Transverse colon (tissue), 4 donors: Measurements from ENCODE around the gene MKI67. TPM values are rescaled to one million over a fixed set of nuclear protein-coding genes. Genes with fewer than 3 reads are reported as not detected.

Experiments used
- DNase-seq: peaks from one replicate; pipeline ENCODE4 v3.0.0-alpha.2; 2019
- H3K27ac ChIP-seq, 4 donors: fragments of 200-600 bp; sonication (generic); 2 replicates each; pipeline ENCODE4 v1.5.1; 2016 to 2018; ENCODE audit warnings: inconsistent platforms in 4 of 4
- H3K27me3 ChIP-seq: fragments of 200-600 bp; sonication (generic); 2 replicates; pipeline ENCODE4 v1.5.1; 2017; ENCODE audit warnings: inconsistent platforms
- H3K36me3 ChIP-seq, 4 donors: fragments of 200-600 bp; sonication (generic); 2 replicates each; pipeline ENCODE4 v1.5.1; 2017 to 2019; ENCODE audit warnings: inconsistent platforms in 4 of 4
- H3K4me1 ChIP-seq, 4 donors: fragments of 200-600 bp; sonication (generic); 2 replicates each; pipeline ENCODE4 v1.5.1; 2017 to 2020; ENCODE audit warnings: inconsistent platforms in 4 of 4
- H3K4me3 ChIP-seq, 4 donors: fragments of 200-600 bp; sonication (generic); 1 replicate in 1 of 4; 2 replicates in 3 of 4; pipeline versions ENCODE4 v1.5.1 to v1.6.1; 2017 to 2019; ENCODE audit warnings: inconsistent platforms in 4 of 4
- H3K9me3 ChIP-seq, 2 donors: fragments of 200-600 bp; sonication (generic); 2 replicates each; pipeline ENCODE4 v1.5.1; 2017 to 2019; ENCODE audit warnings: inconsistent platforms in 2 of 2
- EP300 ChIP-seq: sonication (generic); formaldehyde crosslinking; IDR thresholded peaks from one replicate; pipeline ENCODE4 v1.6.1; 2017; ENCODE audit warnings: antibody characterized with exemption, low read depth
- POLR2A ChIP-seq: fragments of 450-650 bp; IDR thresholded peaks from one replicate; pipeline ENCODE4 v1.6.1; 2016; ENCODE audit warnings: antibody characterized with exemption, mild to moderate bottlenecking, moderate library complexity
- POLR2AphosphoS5 ChIP-seq, 3 donors: sonication (generic); formaldehyde crosslinking; IDR thresholded peaks; one replicate each; pipeline ENCODE4 v1.6.1; 2016; ENCODE audit warnings: antibody characterized with exemption in 3 of 3
- WGBS, 2 donors: methylation state at CpG; one replicate each; pipeline ENCODE4 v1.1.5; 2018; ENCODE audit warnings: low coverage in 1 of 2; 5-methylcytosine and 5-hydroxymethylcytosine counted together
- in situ Hi-C, 4 donors: fragments of 200-750 bp; cut with MboI; loops; one replicate each; pipeline versions ENCODE4 v1.15.0 to v1.15.1; 2017; ENCODE audit warnings: low sequenced_read_pairs in 3 of 4, low pct_ligation_motif_present in 1 of 4, low pct_unique_long_range_greater_than_20kb in 1 of 4
- intact Hi-C: fragments of 100-400 bp; cut with DNase I; formaldehyde crosslinking; loops from one replicate; pipeline ENCODE4 v1.15.1; 2023; ENCODE audit warnings: low total_unique reads
- total RNA-seq, 4 donors: library from RNA; depleted of rRNA; stranded (reverse); fragments of >200 nt; gene quantifications; one replicate each; pipeline ENCODE4 v1.1.0, GENCODE V29; 2016
- TF ChIP-seq, protein P1 (sequence below), 5 experiments: fragments of 200-600 bp in 3 of 5; fragments of 450-650 bp in 2 of 5; sonication (generic) in 3 of 5; IDR thresholded peaks; 1 replicate in 2 of 5; 2 replicates in 3 of 5; pipeline ENCODE4 v1.5.1; 2016 to 2017; ENCODE audit warnings: antibody characterized with exemption in 5 of 5, inconsistent platforms in 3 of 5, mild to moderate bottlenecking in 2 of 5, moderate library complexity in 1 of 5

MKI67 gene
- total RNA-seq, 4 donors from 2014 or later, result 4.5 to 40.8 (median 8.4) TPM

DNA sequence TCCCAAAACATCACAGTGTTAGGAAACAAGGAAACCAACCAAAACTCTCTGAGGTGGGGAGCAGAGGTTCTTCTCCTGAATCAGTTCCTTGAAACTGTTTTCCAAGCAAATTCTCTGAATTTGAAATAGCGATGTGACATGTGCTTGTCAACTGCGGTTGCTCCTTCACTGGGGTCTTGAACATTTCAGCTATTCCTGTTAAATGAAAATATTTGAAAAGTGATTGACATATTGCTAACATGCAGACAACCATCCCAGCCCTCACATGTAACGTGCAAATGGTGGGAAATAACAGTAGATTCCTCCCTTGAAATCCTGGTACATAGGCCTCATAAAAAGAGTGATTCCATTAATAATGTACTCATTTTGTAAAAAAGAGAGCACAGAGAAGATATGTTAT is 15.9 kb downstream of the MKI67 start:
- Histone ChIP-seq H3K9me3 (no peaks in the 10 kb centered on the region), H3K4me1 (peaks cover 0 to 6% (median 2%) of the 10 kb centered on the region in 4 donors), H3K36me3 (no peaks in the 10 kb centered on the region), H3K27me3 (no peaks in the 10 kb centered on the region), H3K4me3 (no peak overlapping the region), H3K27ac (no peak overlapping the region)
- TF ChIP-seq EP300 (no peak), POLR2AphosphoS5 (IDR thresholded peaks at IDR 0.05) (no peak), POLR2A (no peak)
- TF ChIP-seq, protein P1, sequence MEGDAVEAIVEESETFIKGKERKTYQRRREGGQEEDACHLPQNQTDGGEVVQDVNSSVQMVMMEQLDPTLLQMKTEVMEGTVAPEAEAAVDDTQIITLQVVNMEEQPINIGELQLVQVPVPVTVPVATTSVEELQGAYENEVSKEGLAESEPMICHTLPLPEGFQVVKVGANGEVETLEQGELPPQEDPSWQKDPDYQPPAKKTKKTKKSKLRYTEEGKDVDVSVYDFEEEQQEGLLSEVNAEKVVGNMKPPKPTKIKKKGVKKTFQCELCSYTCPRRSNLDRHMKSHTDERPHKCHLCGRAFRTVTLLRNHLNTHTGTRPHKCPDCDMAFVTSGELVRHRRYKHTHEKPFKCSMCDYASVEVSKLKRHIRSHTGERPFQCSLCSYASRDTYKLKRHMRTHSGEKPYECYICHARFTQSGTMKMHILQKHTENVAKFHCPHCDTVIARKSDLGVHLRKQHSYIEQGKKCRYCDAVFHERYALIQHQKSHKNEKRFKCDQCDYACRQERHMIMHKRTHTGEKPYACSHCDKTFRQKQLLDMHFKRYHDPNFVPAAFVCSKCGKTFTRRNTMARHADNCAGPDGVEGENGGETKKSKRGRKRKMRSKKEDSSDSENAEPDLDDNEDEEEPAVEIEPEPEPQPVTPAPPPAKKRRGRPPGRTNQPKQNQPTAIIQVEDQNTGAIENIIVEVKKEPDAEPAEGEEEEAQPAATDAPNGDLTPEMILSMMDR (IDR thresholded peaks at IDR 0.05), result no peak
- in situ Hi-C loops, result no loop called here
- DNase-seq, result no peak
- WGBS, 2 donors, result 98 to 100% methylated on average over 3 of the region's 3 CpGs
- intact Hi-C loops, result no loop called here

- H3K4me3 ChIP-seq, result no peak overlapping the region
- intact Hi-C loops, result no loop called here
- 87 to 96% methylated on average over 4 of the region's 4 CpGs for WGBS, 2 donors
- no peaks in the 10 kb centered on the region for H3K27me3 ChIP-seq
- DNase-seq, result no peak
- no peaks in the 10 kb centered on the region for H3K9me3 ChIP-seq
- no peak overlapping the region for H3K27ac ChIP-seq
- no peaks in the 10 kb centered on the region for H3K36me3 ChIP-seq
- TF ChIP-seq POLR2A (no peak), EP300 (no peak), POLR2AphosphoS5 (IDR thresholded peaks at IDR 0.05) (no peak)
- TF ChIP-seq, protein P1 (IDR thresholded peaks at IDR 0.05), result no peak
- in situ Hi-C loops, result no loop called here
- peaks cover 0 to 6% (median 2%) of the 10 kb centered on the region in 4 donors for H3K4me1 ChIP-seq
Observed at GRCh38 chr10:128109707-128110106, 16.5 kb downstream of the MKI67 start.

DNA sequence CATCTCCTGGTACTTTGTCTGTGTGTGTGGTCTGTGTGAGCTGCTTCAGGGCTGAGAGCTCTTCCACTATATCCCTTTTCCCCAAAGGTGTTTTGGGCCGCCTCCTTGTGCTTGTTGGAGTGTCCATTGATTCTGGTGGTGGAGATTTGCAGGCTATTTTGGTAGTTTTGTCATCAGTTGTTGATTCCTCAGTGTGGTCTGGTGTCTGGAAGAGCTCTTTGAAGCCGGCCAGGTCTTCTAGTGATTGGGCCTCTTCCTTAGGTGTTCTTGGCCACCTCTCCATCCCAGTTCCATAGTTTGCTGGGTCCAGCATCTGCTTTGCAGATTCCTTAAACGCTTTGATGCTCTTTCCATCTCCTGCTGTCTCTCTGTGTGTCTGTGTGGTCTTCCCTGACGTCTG is 20.8 kb downstream of the MKI67 start:
- Histone ChIP-seq H3K27ac (no peak overlapping the region), H3K4me3 (no peak overlapping the region), H3K4me1 (no peaks in the 10 kb centered on the region), H3K36me3 (no peaks in the 10 kb centered on the region), H3K27me3 (no peaks in the 10 kb centered on the region), H3K9me3 (no peaks in the 10 kb centered on the region)
- DNase-seq, result no peak
- in situ Hi-C loops, result no loop called here
- intact Hi-C loops, result no loop called here
- WGBS, 2 donors, result 96 to 100% methylated on average over 1 to 4 of the region's 4 CpGs
- no peak for TF ChIP-seq POLR2A
- TF ChIP-seq POLR2AphosphoS5 (IDR thresholded peaks at IDR 0.05), result no peak
- TF ChIP-seq, protein P1 (IDR thresholded peaks at IDR 0.05), result no peak
- no peak for TF ChIP-seq EP300

DNA sequence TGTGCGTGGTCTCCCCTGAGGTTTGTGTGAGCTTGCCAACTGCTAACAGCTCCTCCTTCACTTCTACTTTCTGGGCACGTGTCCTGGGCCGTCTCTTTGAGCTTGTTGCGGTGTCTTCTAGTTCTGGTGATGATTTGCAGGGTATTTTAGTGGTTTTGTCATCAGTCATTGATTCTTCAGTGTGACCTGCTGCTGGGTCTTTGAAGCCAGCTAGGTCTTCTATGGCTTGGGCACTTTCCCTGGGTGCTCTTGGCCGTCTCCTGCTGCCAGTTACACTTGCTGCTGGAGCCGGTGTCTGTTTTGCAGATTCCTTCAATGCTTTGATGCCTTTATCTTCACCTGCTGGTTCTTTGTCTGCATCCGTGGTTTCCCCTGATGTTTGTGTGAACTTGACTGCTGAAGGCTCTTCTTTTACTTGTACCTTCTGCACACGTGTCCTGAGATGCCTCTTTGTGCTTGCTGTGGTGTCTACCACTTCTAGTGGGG is 23.0 kb downstream of the MKI67 start:
- in situ Hi-C loops, result no loop called here
- H3K4me1 ChIP-seq, result no peaks in the 10 kb centered on the region
- H3K27ac ChIP-seq, result no peak overlapping the region
- no peak for DNase-seq
- H3K9me3 ChIP-seq, result no peaks in the 10 kb centered on the region
- intact Hi-C loops, result no loop called here
- H3K36me3 ChIP-seq, result no peaks in the 10 kb centered on the region
- H3K27me3 ChIP-seq, result no peaks in the 10 kb centered on the region
- H3K4me3 ChIP-seq, result no peak overlapping the region
- no peak for TF ChIP-seq POLR2AphosphoS5 (IDR thresholded peaks at IDR 0.05)
- TF ChIP-seq EP300, result no peak
- TF ChIP-seq POLR2A, result no peak
- TF ChIP-seq, protein P1 (IDR thresholded peaks at IDR 0.05), result no peak
- 67 to 83% methylated on average over 6 to 8 of the region's 8 CpGs for WGBS, 2 donors
